Endothelial cell of umbilical vein (primary cell): ENCODE measurements around the gene TDO2.

Source experiments
- EZH2 ChIP-seq: IDR thresholded peaks from 2 replicates; pipeline ENCODE4 v1.6.1; 2012; ENCODE audit warnings: borderline replicate concordance, low read depth, mild to moderate bottlenecking, moderate library complexity, low read length, inconsistent platforms; ENCODE audit not compliant: severe bottlenecking
- POLR2A ChIP-seq: IDR thresholded peaks from 2 replicates; pipeline ENCODE4 v1.6.1; 2012; ENCODE audit warnings: low read depth, mild to moderate bottlenecking, control low read depth, low read length

DNA sequence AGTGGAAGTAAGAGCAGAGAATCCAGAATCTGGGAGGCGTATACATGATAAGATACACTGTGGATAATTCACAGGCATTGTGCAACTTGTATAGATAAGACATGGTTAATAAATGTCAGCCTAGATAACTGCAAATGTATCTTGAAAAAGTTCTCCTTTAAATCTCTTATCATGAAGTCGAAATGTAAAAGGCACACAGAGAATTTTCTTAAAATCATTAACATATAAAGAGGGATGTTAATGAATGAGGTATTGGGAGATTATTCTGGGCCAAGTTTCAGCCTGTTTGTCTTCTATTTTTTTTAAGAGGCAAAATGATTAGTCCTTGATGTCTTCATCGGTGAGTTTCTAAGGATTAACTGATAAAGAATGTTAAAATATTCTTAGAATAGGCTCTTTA is 835 bp downstream of the TDO2 start:
- no peak for TF ChIP-seq EZH2
- TF ChIP-seq POLR2A, result no peak
